Kidney (tissue), 14 donors: Measurements from ENCODE around the gene NEDD4L. TPM values are rescaled to one million over a fixed set of nuclear protein-coding genes. Genes with fewer than 3 reads are reported as not detected.

ENCODE experiments used
- DNase-seq, 5 donors: peaks; one replicate each; pipeline ENCODE4 v3.0.0-alpha.2; 2013 to 2020
- FAIRE-seq: peaks from 2 replicates; lab custom pipeline; 2012; peaks lifted over from hg19 to GRCh38; lab: Jason Lieb, UNC
- H3K27ac ChIP-seq, 2 donors: one replicate each; pipeline ENCODE4 v1.7.0; 2013; ENCODE audit warnings: low read depth in 2 of 2, low read length in 2 of 2, inconsistent platforms in 1 of 2
- H3K27me3 ChIP-seq: one replicate; pipeline ENCODE4 v1.7.1; 2013; ENCODE audit warnings: low read length, inconsistent platforms; ENCODE audit not compliant: control insufficient read depth, insufficient read depth
- H3K36me3 ChIP-seq, 3 donors: one replicate each; pipeline versions ENCODE4 v1.7.0 to v1.7.1; 2013; ENCODE audit warnings: low read length in 3 of 3, control low read depth in 1 of 3, inconsistent platforms in 1 of 3; ENCODE audit not compliant: insufficient read depth in 3 of 3, control insufficient read depth in 2 of 3
- H3K4me1 ChIP-seq, 3 donors: one replicate each; pipeline versions ENCODE4 v1.7.0 to v1.7.1; 2013; ENCODE audit warnings: low read length in 3 of 3, inconsistent platforms in 1 of 3, low read depth in 1 of 3; ENCODE audit not compliant: control insufficient read depth in 2 of 3, insufficient read depth in 2 of 3
- H3K4me3 ChIP-seq, 3 donors: one replicate each; pipeline versions ENCODE4 v1.7.0 to v1.8.1; 2013; ENCODE audit warnings: low read length in 3 of 3, control low read depth in 1 of 3, inconsistent platforms in 1 of 3
- H3K9ac ChIP-seq, 3 donors: one replicate each; pipeline versions ENCODE4 v1.7.0 to v1.7.1; 2013; ENCODE audit warnings: low read length in 3 of 3, control low read depth in 1 of 3, inconsistent platforms in 1 of 3
- H3K9me3 ChIP-seq, 3 donors: one replicate each; pipeline versions ENCODE4 v1.7.0 to v1.7.1; 2013; ENCODE audit warnings: low read length in 3 of 3, control low read depth in 1 of 3, inconsistent platforms in 1 of 3; ENCODE audit not compliant: control insufficient read depth in 2 of 3, insufficient read depth in 1 of 3
- intact Hi-C: fragments of 100-400 bp; cut with DNase I; formaldehyde crosslinking; loops from one replicate; pipeline ENCODE4 v1.11.1; 2022
- polyA plus RNA-seq: library from polyadenylated mRNA; stranded (reverse); fragments of 350-450 nt; fragmentation: Illumina TruSeq; extraction: RNeasy Lipid Tissue Mini Kit (QIAGEN cat#74804); gene quantifications from one replicate; pipeline ENCODE4 v1.2.3, GENCODE V29; 2014; ENCODE audit warnings: low read depth, low replicate concordance; ENCODE audit not compliant: insufficient read depth
- total RNA-seq: library from RNA; stranded (reverse); fragmentation: NEBNext Ultra II Directional; extraction: Animal tissue kit (Norgen Biotek cat#: 25700); gene quantifications from one replicate; pipeline ENCODE4 v1.2.1, GENCODE V29; 2021
- TF ChIP-seq, protein P1 (sequence below): IDR thresholded peaks from 3 replicates; pipeline ENCODE4 v1.5.1; 2012; ENCODE audit warnings: mild to moderate bottlenecking, moderate library complexity, borderline replicate concordance; ENCODE audit not compliant: insufficient read depth; ENCODE audit errors: extremely low read depth
- donor health status: control.
- donor health status: control.
- donor health status: control.
- donor health status: control.
- donor health status: control.
- donor health status: DM: yes; HTN: yes; CAD: no.
- donor health status: Normal renal cell carcinoma (clear cell type).

Gene NEDD4L
- total and polyA plus RNA-seq, 2 donors from 2014 or later: 90.8 to 95.7 TPM

DNA sequence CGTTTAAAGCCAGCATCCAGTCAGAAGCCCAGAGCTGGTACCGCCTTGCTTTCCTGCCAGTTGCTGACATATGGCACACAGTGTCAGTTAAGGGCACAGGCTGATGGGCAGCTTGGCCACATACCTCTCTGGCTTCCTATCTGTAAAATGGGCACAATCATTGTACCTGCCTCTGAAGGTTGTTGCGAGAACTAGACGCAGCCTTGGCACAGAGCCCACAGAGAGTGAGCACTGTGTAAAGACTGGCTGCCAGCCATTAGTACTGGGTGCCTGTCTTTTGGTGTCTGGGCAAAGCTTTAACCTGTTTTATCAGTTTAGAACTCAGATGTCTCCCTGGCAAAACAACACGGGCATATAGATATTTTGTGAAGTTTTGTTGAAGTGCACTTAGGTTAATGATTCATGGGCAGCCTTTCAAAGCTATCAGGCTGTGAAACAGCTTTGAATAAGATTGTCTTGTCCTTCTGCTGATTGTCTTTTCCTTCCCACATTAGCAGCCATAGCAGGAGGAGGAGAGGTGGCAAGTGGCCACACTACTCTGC, 269.5 kb downstream of the NEDD4L start:
- Histone ChIP-seq H3K9me3 (no peaks in the 10 kb centered on the region), H3K4me3 (no peak overlapping the region), H3K4me1 (peaks cover 0 to 35% (median 21%) of the 10 kb centered on the region in 3 donors), H3K27me3 (no peaks in the 10 kb centered on the region), H3K27ac (peak overlapping the region in 1 of 2 donors; percentile 26), H3K9ac (no peak overlapping the region), H3K36me3 (peaks cover 0 to 16% (median 14%) of the 10 kb centered on the region in 3 donors)
- FAIRE-seq (no peak), DNase-seq (no peak)
- intact Hi-C loops: no loop called here
- TF ChIP-seq, protein P1, sequence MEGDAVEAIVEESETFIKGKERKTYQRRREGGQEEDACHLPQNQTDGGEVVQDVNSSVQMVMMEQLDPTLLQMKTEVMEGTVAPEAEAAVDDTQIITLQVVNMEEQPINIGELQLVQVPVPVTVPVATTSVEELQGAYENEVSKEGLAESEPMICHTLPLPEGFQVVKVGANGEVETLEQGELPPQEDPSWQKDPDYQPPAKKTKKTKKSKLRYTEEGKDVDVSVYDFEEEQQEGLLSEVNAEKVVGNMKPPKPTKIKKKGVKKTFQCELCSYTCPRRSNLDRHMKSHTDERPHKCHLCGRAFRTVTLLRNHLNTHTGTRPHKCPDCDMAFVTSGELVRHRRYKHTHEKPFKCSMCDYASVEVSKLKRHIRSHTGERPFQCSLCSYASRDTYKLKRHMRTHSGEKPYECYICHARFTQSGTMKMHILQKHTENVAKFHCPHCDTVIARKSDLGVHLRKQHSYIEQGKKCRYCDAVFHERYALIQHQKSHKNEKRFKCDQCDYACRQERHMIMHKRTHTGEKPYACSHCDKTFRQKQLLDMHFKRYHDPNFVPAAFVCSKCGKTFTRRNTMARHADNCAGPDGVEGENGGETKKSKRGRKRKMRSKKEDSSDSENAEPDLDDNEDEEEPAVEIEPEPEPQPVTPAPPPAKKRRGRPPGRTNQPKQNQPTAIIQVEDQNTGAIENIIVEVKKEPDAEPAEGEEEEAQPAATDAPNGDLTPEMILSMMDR: no peak

DNA sequence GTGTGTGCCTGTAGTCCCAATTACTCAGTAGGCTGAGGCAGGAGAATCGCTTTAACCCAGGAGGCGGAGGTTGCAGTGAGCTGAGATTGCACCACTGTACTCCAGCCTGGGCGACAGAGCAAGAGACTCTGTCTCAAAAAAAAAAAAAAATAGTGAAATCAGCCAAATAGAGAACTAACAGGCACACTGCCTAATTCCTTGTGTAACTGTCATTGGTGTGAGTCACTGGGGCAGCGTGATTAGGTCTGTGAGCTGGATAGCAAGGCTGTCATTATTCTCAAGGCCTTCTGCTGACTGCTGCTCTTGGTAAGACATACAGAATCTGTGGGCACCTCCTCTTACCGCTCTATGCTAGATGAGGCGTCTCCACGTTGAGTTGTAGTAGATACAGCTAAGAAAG, 270.3 kb downstream of the NEDD4L start:
- Histone ChIP-seq H3K9ac (peak overlapping the region in 1 of 3 donors; percentile 30), H3K27me3 (no peaks in the 10 kb centered on the region), H3K36me3 (peaks cover 0 to 16% (median 14%) of the 10 kb centered on the region in 3 donors), H3K9me3 (no peaks in the 10 kb centered on the region), H3K4me1 (peaks cover 0 to 31% (median 21%) of the 10 kb centered on the region in 3 donors), H3K4me3 (peak overlapping the region in 1 of 3 donors; percentile 15), H3K27ac (no peak overlapping the region)
- no peak for FAIRE-seq
- TF ChIP-seq, protein P1: no peak
- no peak for DNase-seq
- intact Hi-C loops: no loop called here

DNA sequence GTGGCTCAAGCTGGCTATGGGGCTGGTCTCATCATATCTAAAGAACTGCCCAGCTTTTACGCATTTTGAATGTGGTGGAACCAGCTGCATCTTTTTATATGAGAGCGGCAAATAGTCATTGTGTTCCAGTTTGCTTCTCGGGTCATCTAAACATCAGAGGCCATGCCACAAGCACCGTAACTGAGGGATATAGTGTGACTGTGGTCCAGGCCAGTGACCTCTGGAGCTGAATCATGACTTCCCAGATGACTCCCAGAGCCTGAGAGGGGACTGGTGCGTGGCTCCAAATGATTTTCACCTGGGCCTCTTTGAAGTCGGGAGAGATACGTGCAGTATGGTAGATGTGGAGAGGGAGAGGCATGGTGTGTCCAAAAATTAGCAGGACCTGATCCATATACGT, 271.0 kb downstream of the NEDD4L start:
- H3K4me1 ChIP-seq: peaks cover 0 to 26% (median 21%) of the 10 kb centered on the region in 3 donors
- FAIRE-seq: no peak
- H3K9me3 ChIP-seq: no peaks in the 10 kb centered on the region
- TF ChIP-seq, protein P1: no peak
- peak overlapping the region in 1 of 2 donors; percentile 18 for H3K27ac ChIP-seq
- H3K4me3 ChIP-seq: no peak overlapping the region
- H3K9ac ChIP-seq: no peak overlapping the region
- H3K36me3 ChIP-seq: peaks cover 0 to 16% (median 14%) of the 10 kb centered on the region in 3 donors
- intact Hi-C loops: no loop called here
- DNase-seq: no peak
- no peaks in the 10 kb centered on the region for H3K27me3 ChIP-seq

DNA sequence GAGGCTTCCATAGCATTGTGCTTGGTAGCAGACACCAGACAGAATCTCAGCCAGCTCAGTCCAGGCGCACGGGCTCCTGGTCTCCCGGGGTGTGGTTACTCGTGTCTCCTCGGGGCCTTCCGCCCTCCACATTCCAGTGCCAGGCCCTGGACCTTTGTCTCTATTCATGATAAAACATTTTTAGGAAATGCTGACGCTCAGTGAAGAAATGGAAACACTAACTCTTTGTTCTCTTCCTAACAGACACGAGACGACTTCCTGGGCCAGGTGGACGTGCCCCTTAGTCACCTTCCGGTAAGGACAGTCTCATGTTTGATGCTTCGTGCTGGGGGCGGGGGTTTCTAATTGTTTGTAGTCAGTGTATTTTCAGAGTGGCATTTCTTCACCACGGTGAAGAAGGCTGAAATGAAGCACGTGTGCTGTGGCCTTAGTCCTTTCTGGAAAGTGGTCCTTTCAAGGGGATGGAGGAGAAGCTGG, 271.8 kb downstream of the NEDD4L start:
- Histone ChIP-seq H3K36me3 (peaks cover 0 to 16% (median 14%) of the 10 kb centered on the region in 3 donors), H3K9ac (peak overlapping the region in 1 of 3 donors; percentile 2), H3K4me1 (peaks cover 0 to 21% (median 21%) of the 10 kb centered on the region in 3 donors), H3K27ac (peak overlapping the region; percentile 18 to 36), H3K27me3 (no peaks in the 10 kb centered on the region), H3K4me3 (no peak overlapping the region), H3K9me3 (no peaks in the 10 kb centered on the region)
- DNase-seq (no peak), FAIRE-seq (no peak)
- intact Hi-C loops: no loop called here
- TF ChIP-seq, protein P1: no peak
